NCI-H82 (cell line): ENCODE results near the gene NPY2R.

Experiments used
- DNase-seq: peaks from one replicate; lab custom pipeline; 2025; lab: John Stamatoyannopoulos, UW

Gene NPY2R

DNA sequence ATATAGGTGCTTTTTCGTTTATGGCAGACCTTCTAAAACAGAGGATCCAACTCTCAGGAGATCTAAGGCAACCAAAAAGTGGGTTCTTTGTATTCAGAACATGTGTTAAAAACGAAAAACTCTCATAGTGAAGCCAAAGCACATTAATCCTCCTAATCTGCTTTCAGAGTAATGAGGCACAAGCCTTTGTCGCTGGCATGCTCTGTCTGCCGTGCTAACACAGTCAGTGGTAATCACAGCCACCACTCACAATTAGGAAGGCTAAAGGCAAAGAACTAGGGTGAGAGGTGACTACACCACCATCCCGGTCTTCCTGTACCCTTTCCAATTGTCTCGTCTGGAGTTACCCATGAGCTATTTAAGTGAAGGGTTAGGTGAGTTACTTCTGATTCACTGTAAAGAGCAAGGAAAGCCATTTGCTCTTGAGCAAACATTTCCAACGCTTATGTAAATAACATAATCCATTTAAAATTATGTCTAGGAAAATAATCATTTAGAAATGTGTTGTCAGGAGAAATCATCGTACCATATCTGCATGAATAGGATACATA is 40.7 kb downstream of the NPY2R start:
- DNase-seq: peak; percentile 83

DNA sequence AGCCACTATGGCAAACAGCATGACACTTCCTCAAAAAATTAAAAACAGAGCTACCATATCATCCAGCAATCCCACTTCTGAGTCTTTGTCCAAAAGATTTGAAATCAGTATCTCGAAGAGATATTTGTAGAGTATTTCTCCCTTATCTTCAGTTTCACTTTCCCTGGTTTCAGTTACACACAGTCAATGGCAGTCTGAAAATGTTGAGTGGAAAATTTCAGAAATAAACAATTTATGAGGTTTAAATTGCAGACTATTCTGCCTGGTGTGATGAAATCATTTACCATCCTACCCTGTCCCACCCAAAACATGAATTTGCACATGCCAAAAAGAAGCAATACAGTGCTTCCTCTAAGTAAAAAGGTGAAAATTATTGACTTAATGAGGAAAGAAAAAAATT is 43.9 kb downstream of the NPY2R start:
- no peak for DNase-seq

DNA sequence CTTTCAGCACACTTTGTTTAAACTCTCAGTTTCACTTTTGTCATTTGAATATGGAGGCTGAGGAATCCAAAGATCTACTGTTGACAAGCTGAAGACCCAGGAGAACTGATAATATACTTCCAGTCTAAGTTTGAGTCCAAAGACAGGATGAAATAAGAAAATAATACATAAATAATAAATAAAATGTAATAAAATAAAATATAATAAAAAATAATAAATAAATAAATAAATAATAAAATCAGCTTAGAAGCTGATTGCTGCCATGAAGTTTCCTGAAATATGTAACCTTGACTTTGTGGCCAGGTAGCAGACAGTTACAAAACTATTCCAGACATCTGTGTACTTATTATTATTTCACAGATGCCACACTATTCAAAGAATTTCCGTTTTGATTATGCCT is 55.0 kb downstream of the NPY2R start:
- DNase-seq: no peak

DNA sequence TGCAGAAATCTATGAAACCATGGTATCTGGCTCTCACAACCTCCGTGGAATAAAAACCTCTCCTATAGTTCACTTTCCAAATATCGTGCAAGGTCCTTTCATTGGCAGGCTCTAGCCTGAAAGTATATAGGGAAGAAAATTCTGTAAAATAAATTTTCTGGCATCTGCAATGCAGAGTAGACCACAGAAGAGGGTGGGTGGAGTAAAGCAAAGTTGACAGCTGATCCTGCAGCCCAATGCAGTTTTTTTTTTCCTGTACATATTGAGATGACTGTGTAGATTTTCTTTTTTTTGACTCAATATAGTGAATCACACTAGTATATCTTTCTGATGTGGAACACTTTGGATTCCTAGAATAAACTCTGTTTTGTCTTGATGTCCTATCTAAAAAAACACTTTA is 56.7 kb downstream of the NPY2R start:
- DNase-seq: no peak
